Measurements from ENCODE around the gene ZRANB1. TPM values are rescaled to one million over a fixed set of nuclear protein-coding genes. Genes with fewer than 3 reads are reported as not detected.

ZRANB1 gene
- total RNA-seq, 1 donor from 2014 or later, result 28.9 TPM

DNA sequence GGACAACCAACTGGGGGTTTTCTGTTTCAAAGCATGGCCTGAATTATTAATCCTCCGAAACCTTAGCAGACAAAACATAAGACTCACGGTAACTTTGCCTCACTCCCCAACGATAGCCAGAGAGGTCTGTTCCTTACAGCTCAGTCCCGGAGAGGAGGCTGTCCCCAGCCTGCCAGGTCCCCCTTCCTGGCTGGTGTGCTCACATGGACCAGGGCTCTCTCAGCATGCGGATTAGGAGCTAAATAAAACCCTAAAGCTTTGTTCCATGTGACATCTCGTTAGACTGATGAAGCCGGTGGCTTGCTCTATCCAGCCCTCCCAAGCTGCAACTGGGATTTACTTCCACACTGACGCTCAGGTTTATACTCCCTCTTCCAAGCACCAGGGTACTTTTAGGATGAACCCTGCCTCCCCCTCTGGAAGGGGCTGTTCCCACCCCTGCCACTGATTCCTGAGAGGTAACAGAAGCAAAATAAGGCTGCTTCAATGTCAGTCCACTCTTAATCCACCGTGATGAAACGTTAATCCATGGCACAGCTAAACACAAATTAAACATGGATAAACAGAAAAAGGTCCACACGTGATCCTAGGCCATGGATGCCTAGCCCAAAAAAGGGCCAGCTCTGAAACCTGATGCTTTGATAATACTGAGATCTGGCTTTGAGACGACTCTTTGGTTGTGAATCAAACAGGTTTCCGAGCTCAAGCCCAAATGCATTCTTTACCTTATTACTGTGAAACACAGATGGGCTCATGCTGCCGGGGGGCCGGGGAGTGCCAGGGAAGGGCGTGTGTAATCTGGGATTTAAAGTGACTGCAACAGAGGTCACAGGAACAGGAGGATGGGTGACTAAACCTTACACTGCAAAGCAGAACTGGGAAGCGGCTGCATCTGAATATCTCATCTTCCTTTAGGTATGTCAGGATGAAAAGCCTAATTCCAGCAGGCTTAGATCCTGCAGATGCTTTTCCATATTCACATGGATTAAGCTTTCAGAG lies 86.2 kb downstream of the ZRANB1 start:
- peak overlapping the region; percentile 84 for H3K27ac Mint-ChIP-seq (ENCODE audit: unreplicated experiment)
- H3K4me3 Mint-ChIP-seq (ENCODE audit: unreplicated experiment), result peak overlapping the region; percentile 47
- peaks cover 16% of the 10 kb centered on the region for H3K9me3 Mint-ChIP-seq (ENCODE audit: unreplicated experiment)
- peaks cover 4% of the 10 kb centered on the region for H3K36me3 Mint-ChIP-seq (ENCODE audit: unreplicated experiment)
- peaks cover 52% of the 10 kb centered on the region for H3K4me1 Mint-ChIP-seq (ENCODE audit: low read depth, unreplicated experiment)
- peaks cover 4% of the 10 kb centered on the region for H3K27me3 Mint-ChIP-seq (ENCODE audit: unreplicated experiment)
- DNase-seq, result no peak
- no peak for TF ChIP-seq CTCF (IDR thresholded peaks at IDR 0.05; ENCODE audit: partially characterized antibody, unreplicated experiment)

DNA sequence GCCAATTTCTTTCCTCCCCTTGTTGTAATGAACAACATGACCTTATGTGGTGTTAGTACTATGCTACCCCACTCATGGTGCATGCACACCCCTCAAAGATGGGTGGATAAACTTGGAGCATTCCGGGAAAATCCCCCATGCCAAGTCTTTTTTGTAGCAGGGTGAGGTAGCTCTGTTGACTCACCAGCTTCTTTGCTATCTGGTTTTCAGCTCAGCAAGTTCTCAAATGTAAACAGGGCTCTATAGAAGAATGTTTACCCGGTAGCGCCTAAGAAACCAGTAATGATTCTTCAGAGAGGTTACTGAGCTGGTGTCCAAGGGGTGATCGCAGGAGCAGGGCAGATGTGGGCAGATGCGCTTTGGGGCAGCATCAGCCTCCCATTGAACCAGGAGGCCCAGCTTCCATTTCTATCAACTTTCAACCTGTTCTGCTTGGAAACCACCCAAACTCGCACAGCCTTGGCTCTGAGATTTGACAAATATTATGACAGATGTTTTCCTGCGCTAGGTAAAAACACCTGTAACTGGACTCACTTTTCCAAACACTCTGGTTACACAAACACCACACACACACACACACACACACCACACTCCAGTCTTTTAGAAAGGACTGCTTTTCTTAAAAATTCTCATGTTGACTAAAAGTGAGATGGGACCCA lies 87.8 kb downstream of the ZRANB1 start:
- peaks cover 4% of the 10 kb centered on the region for H3K27me3 Mint-ChIP-seq (ENCODE audit: unreplicated experiment)
- peaks cover 4% of the 10 kb centered on the region for H3K36me3 Mint-ChIP-seq (ENCODE audit: unreplicated experiment)
- peak overlapping the region; percentile 58 for H3K4me3 Mint-ChIP-seq (ENCODE audit: unreplicated experiment)
- peaks cover 17% of the 10 kb centered on the region for H3K9me3 Mint-ChIP-seq (ENCODE audit: unreplicated experiment)
- DNase-seq, result no peak
- no peak overlapping the region for H3K27ac Mint-ChIP-seq (ENCODE audit: unreplicated experiment)
- H3K4me1 Mint-ChIP-seq (ENCODE audit: low read depth, unreplicated experiment), result peaks cover 43% of the 10 kb centered on the region
- no peak for TF ChIP-seq CTCF (IDR thresholded peaks at IDR 0.05; ENCODE audit: partially characterized antibody, unreplicated experiment)

DNA sequence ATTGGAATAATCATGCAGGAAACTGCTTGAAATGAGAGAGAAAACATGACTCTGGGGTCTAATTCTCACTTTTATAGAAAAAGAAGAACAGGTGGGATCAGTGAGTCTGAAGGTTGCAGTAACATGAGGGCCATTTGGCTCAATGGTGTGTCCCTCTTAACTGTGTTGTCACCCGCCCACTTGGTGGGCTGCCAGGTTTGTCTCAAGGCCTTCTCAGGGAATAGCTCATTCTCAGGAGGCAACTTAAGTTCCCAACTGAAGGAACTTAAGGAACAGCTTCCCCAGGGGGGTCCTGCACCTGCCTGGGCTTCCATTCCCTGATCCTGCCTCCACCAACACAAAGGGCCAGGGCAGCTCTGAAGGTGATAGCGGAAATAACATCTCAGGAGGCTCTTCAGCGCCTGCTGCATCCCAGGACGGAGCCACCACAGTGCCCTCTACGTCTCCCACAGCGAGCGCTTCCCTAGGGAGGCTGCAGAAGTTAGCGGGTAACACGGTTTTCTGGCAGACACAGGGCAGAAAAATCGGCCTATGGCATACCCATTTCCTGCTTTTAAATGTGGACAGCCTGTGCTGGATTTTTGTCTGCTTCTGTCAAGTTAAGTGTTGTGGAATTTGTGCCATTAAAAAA lies 88.8 kb downstream of the ZRANB1 start:
- Mint-ChIP-seq H3K27ac (ENCODE audit: unreplicated experiment) (no peak overlapping the region), H3K9me3 (ENCODE audit: unreplicated experiment) (peaks cover 14% of the 10 kb centered on the region), H3K4me1 (ENCODE audit: low read depth, unreplicated experiment) (peaks cover 38% of the 10 kb centered on the region), H3K27me3 (ENCODE audit: unreplicated experiment) (peaks cover 4% of the 10 kb centered on the region), H3K4me3 (ENCODE audit: unreplicated experiment) (no peak overlapping the region), H3K36me3 (ENCODE audit: unreplicated experiment) (peaks cover 4% of the 10 kb centered on the region)
- no peak for DNase-seq
- no peak for TF ChIP-seq CTCF (IDR thresholded peaks at IDR 0.05; ENCODE audit: partially characterized antibody, unreplicated experiment)

DNA sequence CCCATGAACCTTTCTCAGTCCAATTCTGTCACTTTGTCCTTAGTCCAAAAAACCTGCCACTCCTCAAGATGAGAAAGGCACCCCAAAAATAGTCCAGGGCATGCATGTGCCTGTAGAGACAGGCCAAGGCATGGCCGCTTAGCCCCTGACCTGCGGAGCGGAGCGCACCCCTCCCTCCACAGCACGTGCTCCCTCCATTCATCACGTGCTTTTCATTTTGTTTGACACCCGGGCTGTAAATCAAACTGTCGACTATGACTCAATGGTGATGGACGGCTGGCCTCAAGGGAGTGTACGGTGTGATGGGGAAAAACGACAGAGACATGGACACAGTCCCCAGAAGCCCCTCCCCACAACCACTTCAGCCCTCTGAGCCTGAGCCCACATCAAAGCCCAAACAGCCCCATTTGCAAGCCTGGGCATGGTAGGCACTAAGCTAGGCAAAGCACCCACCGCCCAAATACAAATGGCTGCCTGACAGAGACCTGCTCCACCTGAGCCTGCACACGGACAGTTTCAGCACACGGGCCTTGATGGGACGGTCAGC lies 90.6 kb downstream of the ZRANB1 start:
- Mint-ChIP-seq H3K36me3 (ENCODE audit: unreplicated experiment) (peaks cover 4% of the 10 kb centered on the region), H3K9me3 (ENCODE audit: unreplicated experiment) (peaks cover 14% of the 10 kb centered on the region), H3K27me3 (ENCODE audit: unreplicated experiment) (peaks cover 8% of the 10 kb centered on the region), H3K27ac (ENCODE audit: unreplicated experiment) (peak overlapping the region; percentile 20), H3K4me1 (ENCODE audit: low read depth, unreplicated experiment) (peaks cover 50% of the 10 kb centered on the region), H3K4me3 (ENCODE audit: unreplicated experiment) (no peak overlapping the region)
- no peak for TF ChIP-seq CTCF (IDR thresholded peaks at IDR 0.05; ENCODE audit: partially characterized antibody, unreplicated experiment)
- no peak for DNase-seq
